ENCODE data around the gene RFC5.
"Not testable (repeated sequence)": the region's sequence is repeated elsewhere in the genome, so short reads cannot be mapped to it uniquely, and the experiment has no call there.

Gene RFC5

GRCh38 chr12:118015944-118016343, 559 bp upstream of the RFC5 start:
- no peak for DNase-seq

- DNase-seq, result no peak
Observed at GRCh38 chr12:118017926-118018325, 1.4 kb downstream of the RFC5 start.

GRCh38 chr12:118020036-118020435, 3.5 kb downstream of the RFC5 start:
- no peak for DNase-seq

- not testable (repeated sequence) for DNase-seq
Observed at GRCh38 chr12:118022097-118022727, 5.7 kb downstream of the RFC5 start.

GRCh38 chr12:118022728-118023109, 6.2 kb downstream of the RFC5 start:
- no peak for DNase-seq

GRCh38 chr12:118023301-118023860, 6.9 kb downstream of the RFC5 start:
- DNase-seq, result no peak

- DNase-seq, result no peak
Observed at GRCh38 chr12:118025168-118025567, 8.7 kb downstream of the RFC5 start.

GRCh38 chr12:118029166-118029565, 12.7 kb downstream of the RFC5 start:
- no peak for DNase-seq

GRCh38 chr12:118032188-118032587, 15.7 kb downstream of the RFC5 start:
- no peak for DNase-seq

GRCh38 chr12:118033323-118033722, 16.8 kb downstream of the RFC5 start:
- no peak for DNase-seq

GRCh38 chr12:118033902-118034301, 17.4 kb downstream of the RFC5 start:
- DNase-seq, result no peak

GRCh38 chr12:118034429-118035189, 18.1 kb downstream of the RFC5 start:
- DNase-seq, result no peak

- no peak for DNase-seq
Observed at GRCh38 chr12:118035190-118036041, 18.9 kb downstream of the RFC5 start.

- no peak for DNase-seq
Observed at GRCh38 chr12:118036672-118037411, 20.3 kb downstream of the RFC5 start.

GRCh38 chr12:118038137-118038536, 21.6 kb downstream of the RFC5 start:
- no peak for DNase-seq

GRCh38 chr12:118042091-118042490, 25.6 kb downstream of the RFC5 start:
- DNase-seq, result no peak

- DNase-seq, result no peak
Observed at GRCh38 chr12:118044075-118044474, 27.6 kb downstream of the RFC5 start.

GRCh38 chr12:118044577-118044976, 28.1 kb downstream of the RFC5 start:
- no peak for DNase-seq

- no peak for DNase-seq
Observed at GRCh38 chr12:118046430-118046829, 29.9 kb downstream of the RFC5 start.

GRCh38 chr12:118050972-118051910, 34.7 kb downstream of the RFC5 start:
- no peak for DNase-seq

- DNase-seq, result peak; percentile 88
Observed at GRCh38 chr12:118052324-118053070, 36.0 kb downstream of the RFC5 start.
